HG02798 (cell line): Measurements from ENCODE around the gene DEPP1.

Experiments
- ATAC-seq: cut with Tn5 transposase; IDR thresholded peaks from one replicate; pipeline ENCODE4 v1.9.1; 2021; ENCODE audit warnings: mild to moderate bottlenecking; ENCODE audit not compliant: unreplicated experiment, poor library complexity

DEPP1 gene

GRCh38 chr10:44968500-44969400 lies 9.9 kb downstream of the DEPP1 start:
- no peak for ATAC-seq

GRCh38 chr10:44968091-44968490 lies 10.5 kb downstream of the DEPP1 start:
- ATAC-seq, result no peak

DNA sequence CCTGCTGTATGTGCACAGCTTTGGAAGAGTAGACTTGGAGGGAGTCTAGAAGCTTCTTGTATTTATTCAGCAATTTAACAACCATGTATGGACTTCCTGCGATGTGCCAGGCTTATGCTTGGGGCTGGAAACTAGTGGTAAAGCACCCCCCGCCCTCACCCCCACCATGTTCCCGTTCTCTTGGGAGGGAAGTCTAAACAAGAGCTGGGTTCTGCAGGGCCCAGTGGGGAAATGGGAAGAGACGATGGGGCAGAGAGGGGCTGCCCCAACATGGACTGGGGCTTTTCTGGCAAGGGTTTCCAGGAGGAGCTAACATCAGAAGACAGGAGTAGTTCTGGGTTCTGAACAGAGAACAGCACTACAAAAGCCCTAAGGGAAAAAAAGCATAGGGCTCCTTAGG lies 11.0 kb downstream of the DEPP1 start:
- ATAC-seq, result no peak

DNA sequence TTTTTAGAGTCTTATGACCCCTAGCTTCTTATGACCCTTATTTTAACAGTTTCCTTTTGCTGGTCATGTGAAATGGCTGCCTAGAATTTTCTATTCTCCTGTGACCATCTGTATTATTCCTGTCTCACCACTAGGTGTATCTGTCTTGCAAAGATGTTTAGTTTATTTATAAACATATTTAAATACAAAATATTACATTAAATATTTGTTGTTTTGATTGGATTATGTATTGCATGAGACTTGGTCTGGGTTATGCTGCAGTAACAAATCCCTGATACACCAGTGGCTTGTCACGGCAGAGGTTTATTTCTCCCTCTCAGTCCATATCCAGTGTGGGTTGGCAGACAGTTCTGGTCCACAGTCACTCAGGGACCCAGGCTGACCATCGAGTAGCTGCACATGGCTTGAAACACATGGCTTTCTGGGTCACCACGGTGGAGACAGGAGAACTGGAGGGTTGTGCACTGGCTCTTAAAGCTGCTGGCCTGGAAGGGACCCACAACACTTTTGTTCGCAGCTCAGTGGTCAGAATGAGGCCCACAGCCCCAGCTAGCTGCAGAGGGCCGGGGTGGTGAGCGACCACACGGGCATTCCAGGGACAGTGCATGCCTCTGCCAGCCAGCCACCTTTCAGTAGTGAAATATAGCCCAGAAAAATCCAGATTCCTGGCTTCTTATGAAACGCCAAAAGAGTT lies 11.6 kb downstream of the DEPP1 start:
- no peak for ATAC-seq

DNA sequence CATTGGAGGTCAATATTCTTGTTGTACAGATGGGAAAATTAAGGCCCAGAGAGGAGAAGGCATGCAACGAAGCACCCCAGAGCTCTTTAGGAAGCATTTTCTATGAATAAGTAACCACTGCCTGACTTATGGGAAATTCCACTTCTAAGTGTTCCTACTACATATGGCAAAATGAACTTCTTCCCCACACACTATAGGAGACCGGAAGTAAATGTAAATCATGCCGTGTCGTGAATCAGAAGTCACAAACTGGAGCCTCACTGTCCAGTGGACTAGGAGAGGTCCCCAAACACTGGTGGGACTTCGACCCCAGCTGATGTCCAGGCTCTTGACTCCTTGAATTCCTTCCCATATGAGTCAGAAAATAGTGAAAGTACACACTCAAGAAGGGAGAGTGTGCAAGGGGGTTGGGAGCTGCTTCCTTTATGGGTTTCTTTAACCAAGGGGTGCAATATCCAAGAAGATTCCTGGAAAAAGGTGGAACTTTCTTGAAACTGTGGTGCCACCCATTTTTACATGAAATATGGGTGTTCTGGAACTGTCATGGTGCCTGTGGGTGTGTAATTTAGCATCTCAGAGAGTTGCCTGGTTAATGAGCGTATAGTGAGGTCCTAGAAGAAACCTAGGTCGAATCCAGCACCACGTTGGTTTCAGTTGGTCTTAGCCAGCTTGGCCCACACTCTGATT lies 12.3 kb downstream of the DEPP1 start:
- ATAC-seq, result peak; percentile 30

DNA sequence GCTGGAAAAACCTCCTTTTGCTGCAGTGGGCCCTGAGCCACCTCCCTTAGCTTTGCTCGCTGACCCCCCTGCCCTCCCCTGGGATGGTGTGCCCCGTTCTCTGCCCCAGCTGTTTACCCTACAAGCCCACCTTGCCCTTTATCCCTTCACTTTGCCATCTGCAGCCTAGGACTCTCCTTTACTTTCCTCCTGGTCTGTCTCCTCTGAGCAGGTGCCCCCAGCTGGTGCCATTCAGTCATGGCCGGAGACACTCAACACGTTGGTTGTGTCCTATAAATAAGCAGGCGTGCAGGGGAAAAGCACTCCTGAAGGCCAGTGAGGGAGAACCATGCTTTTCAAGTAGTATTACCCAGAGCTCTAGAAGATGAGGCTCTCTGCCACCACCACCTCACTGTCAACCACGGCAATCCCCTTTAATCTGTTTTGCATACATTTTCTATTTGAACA lies 12.9 kb downstream of the DEPP1 start:
- peak; percentile 40 for ATAC-seq

DNA sequence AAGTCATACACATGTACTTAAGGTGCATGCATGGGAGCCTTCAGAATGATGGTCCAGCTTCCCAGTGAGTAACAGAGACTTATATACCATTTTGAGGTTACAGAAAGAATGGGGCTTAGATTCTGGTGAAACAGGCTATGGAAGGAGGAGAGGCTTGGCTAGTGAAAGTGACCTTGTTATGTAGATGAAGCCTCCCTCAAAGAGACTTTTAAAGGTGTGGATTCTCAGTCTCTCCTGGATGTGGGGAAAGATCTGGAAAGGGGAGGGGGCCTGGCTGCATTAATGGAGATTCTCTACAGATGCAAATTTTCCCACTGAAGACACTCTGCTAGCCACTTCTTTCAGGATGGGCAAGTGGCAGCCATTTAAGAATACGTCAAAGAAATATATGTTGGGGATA lies 13.5 kb downstream of the DEPP1 start:
- no peak for ATAC-seq

- no peak for ATAC-seq
These were observed 14.6 kb downstream of the DEPP1 start for GRCh38 chr10:44963772-44964633.

DNA sequence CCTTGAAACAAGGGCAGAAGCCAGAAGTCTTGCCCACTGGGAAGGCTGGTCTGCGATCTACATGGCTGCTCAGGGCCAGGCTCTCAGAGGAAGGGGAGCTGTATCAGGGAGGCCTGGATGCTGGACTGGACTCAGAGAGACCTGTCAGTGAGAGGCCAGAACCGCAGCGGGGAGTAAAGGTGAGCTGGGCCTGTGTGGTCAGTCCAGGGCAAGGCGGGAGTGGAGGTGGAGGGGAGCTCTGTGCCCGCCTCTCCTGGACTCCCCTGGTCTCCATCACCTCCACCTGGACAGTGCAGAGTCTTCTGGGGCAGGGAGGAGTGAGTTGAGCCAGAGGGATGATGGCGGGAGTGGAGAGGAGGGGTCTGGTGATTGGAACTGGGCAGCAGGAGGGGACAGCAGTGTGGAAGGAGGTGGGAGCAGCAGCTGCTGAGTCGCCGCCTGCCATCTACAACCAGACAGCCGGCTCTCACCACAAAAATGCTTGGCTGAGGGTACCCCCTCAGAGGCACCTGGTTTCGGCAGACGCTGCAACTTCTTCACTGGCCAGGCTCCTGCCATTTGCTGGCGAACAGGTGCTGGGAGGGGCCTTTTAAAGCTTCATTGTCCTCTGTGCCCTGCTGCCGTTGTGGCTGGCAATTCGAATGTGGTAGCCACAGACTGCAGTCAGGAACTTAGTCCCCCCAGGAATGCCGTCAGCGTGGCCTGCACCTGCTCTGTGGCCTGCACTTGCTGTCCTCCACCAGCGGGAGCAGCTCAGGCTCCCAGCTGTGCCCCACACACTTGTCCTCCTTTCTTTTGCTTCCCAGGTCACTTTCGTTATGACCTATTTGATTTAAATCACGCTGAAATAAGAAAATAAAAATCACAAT lies 15.5 kb downstream of the DEPP1 start:
- no peak for ATAC-seq

GRCh38 chr10:44961931-44962750 lies 16.5 kb downstream of the DEPP1 start:
- ATAC-seq, result no peak

DNA sequence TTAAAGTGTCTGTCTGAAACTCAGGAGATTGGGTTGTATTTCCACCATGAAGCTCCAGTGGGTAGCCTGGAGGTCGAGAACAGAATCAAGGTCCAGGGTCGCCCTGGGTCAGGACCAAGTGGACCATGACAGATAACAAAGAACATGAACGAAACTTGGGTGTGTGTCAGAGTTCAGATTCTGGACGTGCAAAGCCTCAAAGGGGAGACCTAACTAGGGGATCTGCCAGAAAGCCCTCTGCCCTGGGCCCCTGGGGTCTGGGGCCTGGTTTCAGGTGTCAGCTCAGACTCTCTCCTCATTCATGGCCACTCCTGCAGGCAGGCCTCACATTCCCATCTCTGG lies 17.4 kb downstream of the DEPP1 start:
- ATAC-seq, result no peak

- ATAC-seq, result no peak
These were observed 18.0 kb downstream of the DEPP1 start for GRCh38 chr10:44960482-44961229.

GRCh38 chr10:44960088-44960460 lies 18.5 kb downstream of the DEPP1 start:
- no peak for ATAC-seq

GRCh38 chr10:44959247-44960087 lies 19.1 kb downstream of the DEPP1 start, which contains the start of gene RASSF4:
RASSF4 (plus strand) TSS chr10:44959802; CDS start chr10:44970203, 10,401 bp downstream.
- ATAC-seq, result peak; percentile 96

DNA sequence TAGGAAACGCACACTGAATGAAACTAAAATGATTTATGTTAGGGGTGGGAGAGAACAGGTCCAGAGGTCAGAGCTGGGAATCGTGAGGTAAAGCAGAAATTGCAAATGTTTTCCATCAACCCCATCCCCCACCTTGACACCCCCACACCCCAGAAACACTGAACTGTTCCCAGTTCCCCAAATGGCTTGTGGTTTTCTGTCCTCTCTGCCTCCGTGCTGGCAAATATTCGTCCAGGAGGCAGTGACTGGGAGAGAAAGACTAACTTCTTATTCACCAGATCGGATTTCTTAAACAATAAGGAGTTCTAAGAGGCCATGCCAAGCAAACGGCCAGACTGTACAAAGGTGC lies 19.7 kb downstream of the DEPP1 start:
- ATAC-seq, result no peak

GRCh38 chr10:44958196-44958897 lies 20.3 kb downstream of the DEPP1 start:
- no peak for ATAC-seq
